ENCODE measurements around the gene CHFR. TPM values are rescaled to one million over a fixed set of nuclear protein-coding genes. Genes with fewer than 3 reads are reported as not detected.

The CHFR gene
- total RNA-seq, 1 donor from 2014 or later = 43.6 TPM

- no peak for DNase-seq
- ATAC-seq = no peak
Measured at GRCh38 chr12:132835076-132836025, 52.1 kb downstream of the CHFR start.

GRCh38 chr12:132834181-132834711 lies 53.2 kb downstream of the CHFR start:
- intact Hi-C loops (cut with DNase I) = no loop called here
- H3K36me3 ChIP-seq = peaks cover 25% of the 10 kb centered on the region
- DNase-seq (no peak), ATAC-seq (no peak)
- no peak for TF ChIP-seq CTCF (IDR thresholded peaks at IDR 0.05)
- H3K27me3 ChIP-seq (ENCODE audit: low read depth) = no peaks in the 10 kb centered on the region
- H3K4me1 ChIP-seq = no peaks in the 10 kb centered on the region
- no peak overlapping the region for H3K4me3 ChIP-seq
- no peaks in the 10 kb centered on the region for H3K9me3 ChIP-seq
- no peak overlapping the region for H3K27ac ChIP-seq

More at GRCh38 chr12:132835076-132836025, 52.1 kb downstream of the CHFR start:
- Histone ChIP-seq H3K4me3 (no peak overlapping the region), H3K36me3 (peaks cover 30% of the 10 kb centered on the region), H3K9me3 (no peaks in the 10 kb centered on the region), H3K4me1 (no peaks in the 10 kb centered on the region), H3K27me3 (ENCODE audit: low read depth) (no peaks in the 10 kb centered on the region), H3K27ac (no peak overlapping the region)
- no peak for TF ChIP-seq CTCF (IDR thresholded peaks at IDR 0.05)
- intact Hi-C loops (cut with DNase I) = no loop called here

GRCh38 chr12:132833341-132833740 lies 54.1 kb downstream of the CHFR start:
- no peaks in the 10 kb centered on the region for H3K27me3 ChIP-seq (ENCODE audit: low read depth)
- DNase-seq (no peak), ATAC-seq (no peak)
- H3K4me3 ChIP-seq = no peak overlapping the region
- H3K9me3 ChIP-seq = no peaks in the 10 kb centered on the region
- H3K4me1 ChIP-seq = no peaks in the 10 kb centered on the region
- TF ChIP-seq CTCF (IDR thresholded peaks at IDR 0.05) = no peak
- intact Hi-C loops (cut with DNase I) = no loop called here
- H3K27ac ChIP-seq = no peak overlapping the region
- peaks cover 18% of the 10 kb centered on the region for H3K36me3 ChIP-seq

- intact Hi-C loops (cut with DNase I) = no loop called here
- Histone ChIP-seq H3K36me3 (peaks cover 22% of the 10 kb centered on the region), H3K9me3 (no peaks in the 10 kb centered on the region), H3K4me1 (peaks cover 14% of the 10 kb centered on the region), H3K4me3 (no peak overlapping the region), H3K27me3 (ENCODE audit: low read depth) (no peaks in the 10 kb centered on the region), H3K27ac (no peak overlapping the region)
- ATAC-seq = no peak
- DNase-seq = no peak
- TF ChIP-seq CTCF (IDR thresholded peaks at IDR 0.05) = no peak
Measured at GRCh38 chr12:132831771-132832170, 55.6 kb downstream of the CHFR start.

GRCh38 chr12:132828706-132829534 lies 58.5 kb downstream of the CHFR start, which contains the start of gene GOLGA3:
Gene GOLGA3 (minus strand): TSS chr12:132828869. CDS start chr12:132822128, 6,741 bp downstream.
- peak within 1 kb of the TSS; percentile 100 for H3K27ac ChIP-seq
- H3K27me3 ChIP-seq (ENCODE audit: low read depth) = no peaks in the 10 kb centered on the region
- H3K9me3 ChIP-seq = no peaks in the 10 kb centered on the region
- TF ChIP-seq CTCF (IDR thresholded peaks at IDR 0.05) = no peak
- peak; percentile 97 for DNase-seq
- H3K36me3 ChIP-seq = peaks cover 43% of the 10 kb centered on the region
- peak within 1 kb of the TSS; percentile 86 for H3K4me3 ChIP-seq
- H3K4me1 ChIP-seq = peaks cover 21% of the 10 kb centered on the region
- peak; percentile 97 to 99 for ATAC-seq
- intact Hi-C loops (cut with DNase I) = no loop called here

Data from lower lobe of right lung (tissue), 2 donors.